ENCODE measurements around the gene CYP11A1. TPM values are rescaled to one million over a fixed set of nuclear protein-coding genes. Genes with fewer than 3 reads are reported as not detected.

The CYP11A1 gene
- polyA plus RNA-seq, 2 donors, result 2.3 to 5.7 TPM

DNA sequence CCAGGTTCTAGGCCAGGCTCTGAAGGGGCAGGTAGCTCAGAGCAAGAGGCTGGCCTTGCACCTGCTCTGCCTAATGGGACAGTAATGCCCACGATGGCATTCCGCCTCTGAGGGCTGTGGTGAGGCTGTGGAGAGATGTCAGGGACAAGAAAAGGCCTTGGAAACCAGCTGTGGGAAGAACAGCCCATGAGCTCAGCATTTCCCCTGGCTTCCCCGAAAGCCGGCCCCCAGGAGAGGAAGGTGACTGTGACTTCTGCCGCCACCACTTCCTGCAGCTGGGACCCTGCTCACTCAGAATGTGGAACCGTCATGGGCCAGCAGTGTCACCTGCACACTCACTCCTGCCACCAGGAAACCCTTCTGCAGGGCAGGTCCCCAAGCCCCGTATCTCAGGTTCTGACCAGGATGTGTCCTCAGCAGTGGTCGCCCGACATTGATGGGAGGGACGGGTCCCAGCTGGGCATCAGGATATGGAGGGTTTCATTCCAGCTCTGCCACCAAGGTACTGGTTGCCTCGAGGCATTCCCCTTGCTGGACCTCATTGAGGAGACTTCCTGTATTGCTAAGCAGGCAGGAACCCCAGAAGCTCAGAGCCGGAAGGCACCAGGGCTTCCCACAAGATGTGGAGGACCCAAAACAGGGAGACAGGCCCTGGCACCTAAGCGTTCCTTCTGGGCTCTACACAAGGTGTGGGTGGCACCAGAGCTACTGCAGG lies 35.6 kb upstream of the CYP11A1 start:
- Histone ChIP-seq H3K27ac (ENCODE audit: low read depth in 2 of 2, low read length in 1 of 2) (no peak overlapping the region), H3K36me3 (ENCODE audit: control insufficient read depth in 2 of 2, insufficient read depth in 2 of 2, low read length in 1 of 2) (no peaks in the 10 kb centered on the region), H3K27me3 (ENCODE audit: control insufficient read depth in 1 of 2, insufficient read depth in 2 of 2, low read length in 2 of 2) (no peaks in the 10 kb centered on the region), H3K9me3 (ENCODE audit: control insufficient read depth in 2 of 2, insufficient read depth in 1 of 2, low read depth in 1 of 2, low read length in 1 of 2) (no peaks in the 10 kb centered on the region), H3K4me3 (ENCODE audit: low read depth in 1 of 2, low read length in 2 of 2) (no peak overlapping the region), H3K4me1 (ENCODE audit: control insufficient read depth in 2 of 2, insufficient read depth in 2 of 2, low read length in 1 of 2) (peaks cover 3 to 6% of the 10 kb centered on the region in 2 donors)
- WGBS, 2 donors, result 66 to 69% methylated on average over 13 of the region's 13 CpGs

DNA sequence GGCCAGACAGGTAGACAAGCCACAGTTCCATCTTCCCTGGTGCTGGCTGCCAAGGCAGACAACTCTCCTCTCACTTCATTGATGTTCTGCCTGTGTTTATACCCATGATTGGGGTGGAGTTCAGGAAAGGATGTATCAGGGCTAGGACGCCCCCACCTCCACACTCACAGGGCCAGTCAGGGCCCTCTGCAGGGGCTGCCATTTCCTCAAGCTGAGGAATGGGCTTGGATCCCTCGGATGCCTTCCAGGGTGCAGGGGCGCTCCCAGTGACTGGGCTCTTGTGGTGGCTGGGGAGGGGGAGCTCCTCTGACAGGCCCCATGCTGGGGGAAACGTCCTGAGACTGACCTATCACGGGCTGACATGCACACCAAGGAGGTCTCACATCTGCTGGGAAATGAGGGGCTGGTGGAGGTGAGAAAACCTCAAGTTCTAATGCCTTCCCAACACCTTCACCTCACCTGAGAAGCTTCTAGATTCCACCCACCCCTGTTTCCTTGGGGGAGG lies 34.9 kb upstream of the CYP11A1 start:
- H3K4me1 ChIP-seq (ENCODE audit: control insufficient read depth in 2 of 2, insufficient read depth in 2 of 2, low read length in 1 of 2), result peaks cover 3 to 9% of the 10 kb centered on the region in 2 donors
- no peaks in the 10 kb centered on the region for H3K9me3 ChIP-seq (ENCODE audit: control insufficient read depth in 2 of 2, insufficient read depth in 1 of 2, low read depth in 1 of 2, low read length in 1 of 2)
- no peaks in the 10 kb centered on the region for H3K27me3 ChIP-seq (ENCODE audit: control insufficient read depth in 1 of 2, insufficient read depth in 2 of 2, low read length in 2 of 2)
- 71 to 76% methylated on average over 5 of the region's 5 CpGs for WGBS, 2 donors
- H3K36me3 ChIP-seq (ENCODE audit: control insufficient read depth in 2 of 2, insufficient read depth in 2 of 2, low read length in 1 of 2), result no peaks in the 10 kb centered on the region
- H3K27ac ChIP-seq (ENCODE audit: low read depth in 2 of 2, low read length in 1 of 2), result no peak overlapping the region
- no peak overlapping the region for H3K4me3 ChIP-seq (ENCODE audit: low read depth in 1 of 2, low read length in 2 of 2)

DNA sequence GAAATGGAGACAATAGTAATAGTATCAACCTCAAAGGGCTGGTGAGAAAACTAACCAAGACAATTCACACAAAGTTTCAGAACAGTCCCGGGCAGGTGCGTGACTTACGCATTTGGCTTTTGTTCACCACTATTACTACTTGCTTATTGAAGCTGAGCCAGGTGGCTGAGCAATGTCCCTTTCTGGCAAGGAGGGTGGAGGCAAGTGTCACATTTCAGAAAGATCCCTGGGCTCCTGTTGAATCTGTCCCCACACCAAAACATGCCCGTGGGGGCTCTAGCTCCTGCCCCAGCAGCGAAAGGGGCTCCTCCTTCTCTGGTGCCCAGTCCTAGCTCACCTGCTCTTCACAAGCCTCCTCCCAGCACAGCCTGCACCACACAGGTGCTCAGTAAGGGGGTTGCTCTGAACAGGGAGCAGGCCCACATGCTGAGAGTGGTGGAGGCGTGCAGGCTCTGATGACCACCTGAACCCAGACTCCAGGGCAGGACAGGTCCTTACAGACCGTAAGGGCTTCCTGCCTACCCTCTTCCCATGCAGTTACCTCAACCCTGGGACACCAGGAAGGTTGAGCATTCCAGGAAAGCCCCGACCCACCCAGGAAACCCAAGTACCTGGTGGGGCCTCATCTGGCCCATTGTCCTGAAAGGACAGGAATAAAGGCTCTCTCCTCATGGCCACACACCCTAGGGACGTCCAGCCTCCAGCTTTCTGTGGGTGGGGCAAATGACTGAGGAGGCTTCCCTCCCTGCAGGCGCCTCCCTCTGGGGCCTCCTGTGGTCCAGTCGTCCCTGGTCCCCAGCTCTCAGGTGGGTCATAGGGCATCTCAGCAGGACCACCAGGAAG lies 33.7 kb upstream of the CYP11A1 start:
- whole genome bisulfite sequencing, 2 donors, result 46 to 53% methylated on average over 11 of the region's 11 CpGs
- Histone ChIP-seq H3K9me3 (ENCODE audit: control insufficient read depth in 2 of 2, insufficient read depth in 1 of 2, low read depth in 1 of 2, low read length in 1 of 2) (no peaks in the 10 kb centered on the region), H3K36me3 (ENCODE audit: control insufficient read depth in 2 of 2, insufficient read depth in 2 of 2, low read length in 1 of 2) (no peaks in the 10 kb centered on the region), H3K27me3 (ENCODE audit: control insufficient read depth in 1 of 2, insufficient read depth in 2 of 2, low read length in 2 of 2) (no peaks in the 10 kb centered on the region), H3K4me3 (ENCODE audit: low read depth in 1 of 2, low read length in 2 of 2) (no peak overlapping the region), H3K27ac (ENCODE audit: low read depth in 2 of 2, low read length in 1 of 2) (peak overlapping the region in 1 of 2 donors; percentile 34), H3K4me1 (ENCODE audit: control insufficient read depth in 2 of 2, insufficient read depth in 2 of 2, low read length in 1 of 2) (peaks cover 3 to 11% of the 10 kb centered on the region in 2 donors)

DNA sequence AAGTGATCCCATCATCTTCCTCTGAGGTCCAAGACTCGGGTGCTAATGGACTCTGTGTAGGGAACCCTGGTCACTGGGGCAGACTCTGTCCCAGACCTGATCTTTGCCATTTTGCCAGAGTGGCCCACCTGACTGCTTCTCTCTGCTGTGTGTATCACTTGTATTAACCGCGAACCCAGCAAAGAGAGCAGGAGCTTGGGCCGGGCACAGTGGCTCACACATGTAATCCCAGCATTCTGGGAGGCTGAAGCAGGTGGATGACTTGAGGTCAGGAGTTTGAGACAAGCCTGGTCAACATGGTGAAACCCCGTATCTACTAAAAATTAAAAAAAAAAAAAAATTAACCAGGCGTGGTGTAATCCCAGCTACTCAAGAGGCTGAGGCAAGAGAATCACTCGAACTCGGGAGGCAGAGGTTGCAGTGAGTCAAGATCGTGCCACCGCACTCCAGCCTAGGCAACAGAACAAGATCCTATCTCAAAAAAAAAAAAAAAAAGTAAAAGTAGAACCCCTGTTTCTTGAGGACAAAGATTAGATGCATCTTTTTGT lies 32.9 kb upstream of the CYP11A1 start:
- H3K36me3 ChIP-seq (ENCODE audit: control insufficient read depth in 2 of 2, insufficient read depth in 2 of 2, low read length in 1 of 2), result no peaks in the 10 kb centered on the region
- H3K9me3 ChIP-seq (ENCODE audit: control insufficient read depth in 2 of 2, insufficient read depth in 1 of 2, low read depth in 1 of 2, low read length in 1 of 2), result no peaks in the 10 kb centered on the region
- no peak overlapping the region for H3K4me3 ChIP-seq (ENCODE audit: low read depth in 1 of 2, low read length in 2 of 2)
- no peak overlapping the region for H3K27ac ChIP-seq (ENCODE audit: low read depth in 2 of 2, low read length in 1 of 2)
- peaks cover 3 to 11% of the 10 kb centered on the region in 2 donors for H3K4me1 ChIP-seq (ENCODE audit: control insufficient read depth in 2 of 2, insufficient read depth in 2 of 2, low read length in 1 of 2)
- WGBS, 2 donors, result 74 to 76% methylated on average over 10 of the region's 10 CpGs
- H3K27me3 ChIP-seq (ENCODE audit: control insufficient read depth in 1 of 2, insufficient read depth in 2 of 2, low read length in 2 of 2), result no peaks in the 10 kb centered on the region

DNA sequence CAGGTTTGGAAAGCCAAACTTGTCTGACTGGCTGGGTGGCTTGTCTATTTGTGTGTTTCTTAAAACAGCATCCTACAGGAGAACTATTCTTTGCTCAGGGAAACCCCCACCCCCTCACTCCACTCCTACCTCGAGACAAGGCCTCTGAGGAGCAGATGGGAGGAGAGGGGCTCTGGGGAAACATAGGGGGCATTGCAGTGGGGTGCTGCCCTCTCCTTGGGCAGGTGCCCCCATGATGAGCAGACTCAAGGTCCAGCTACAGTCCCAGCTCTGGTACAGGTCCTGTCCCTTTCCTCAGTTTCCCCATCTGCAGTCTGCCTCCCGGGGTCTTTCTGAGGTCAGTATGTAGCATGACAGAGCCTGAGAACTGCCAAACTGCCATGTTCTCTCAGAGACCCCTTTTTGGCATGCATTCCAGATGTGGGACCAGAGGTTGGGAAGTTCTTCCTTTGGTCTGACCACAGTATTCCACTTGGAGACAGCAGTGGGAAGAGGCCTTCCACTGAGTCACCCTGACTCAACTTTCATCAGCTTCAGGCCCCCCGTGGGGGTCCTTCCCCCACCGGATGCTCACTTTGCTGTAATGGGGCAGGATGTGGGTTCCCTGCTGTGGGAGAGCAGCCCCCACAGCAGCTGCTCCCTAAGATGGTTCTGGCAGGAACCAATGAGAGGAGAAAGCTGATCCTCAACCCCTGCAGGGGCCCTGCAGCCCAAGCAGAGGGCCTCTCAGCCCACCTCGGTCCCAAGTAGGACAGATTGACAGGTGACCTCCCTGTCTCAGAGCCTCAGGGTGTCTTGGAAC lies 32.3 kb upstream of the CYP11A1 start:
- WGBS, 2 donors, result 28 to 32% methylated on average over 5 of the region's 5 CpGs
- Histone ChIP-seq H3K9me3 (ENCODE audit: control insufficient read depth in 2 of 2, insufficient read depth in 1 of 2, low read depth in 1 of 2, low read length in 1 of 2) (no peaks in the 10 kb centered on the region), H3K36me3 (ENCODE audit: control insufficient read depth in 2 of 2, insufficient read depth in 2 of 2, low read length in 1 of 2) (no peaks in the 10 kb centered on the region), H3K4me3 (ENCODE audit: low read depth in 1 of 2, low read length in 2 of 2) (no peak overlapping the region), H3K4me1 (ENCODE audit: control insufficient read depth in 2 of 2, insufficient read depth in 2 of 2, low read length in 1 of 2) (peaks cover 3 to 11% of the 10 kb centered on the region in 2 donors), H3K27ac (ENCODE audit: low read depth in 2 of 2, low read length in 1 of 2) (no peak overlapping the region), H3K27me3 (ENCODE audit: control insufficient read depth in 1 of 2, insufficient read depth in 2 of 2, low read length in 2 of 2) (no peaks in the 10 kb centered on the region)

DNA sequence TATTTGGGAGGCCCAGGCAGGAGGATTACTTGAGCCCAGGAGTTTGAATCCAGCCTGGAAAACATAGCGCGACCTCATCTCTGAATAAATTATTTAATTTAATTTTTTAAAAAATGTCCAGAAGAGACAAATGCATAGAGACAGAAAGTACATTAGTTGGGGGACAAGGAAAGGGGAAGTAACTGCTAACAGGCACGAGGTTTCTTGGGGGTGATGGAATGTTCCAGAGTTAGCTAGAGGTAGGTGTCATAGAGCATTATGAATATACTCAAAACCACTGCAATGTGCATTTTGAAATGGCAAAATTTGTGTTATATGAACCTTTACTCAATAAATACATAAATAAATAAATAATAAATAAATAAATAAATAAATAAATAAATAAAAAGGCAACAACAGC lies 31.7 kb upstream of the CYP11A1 start:
- no peaks in the 10 kb centered on the region for H3K9me3 ChIP-seq (ENCODE audit: control insufficient read depth in 2 of 2, insufficient read depth in 1 of 2, low read depth in 1 of 2, low read length in 1 of 2)
- H3K4me1 ChIP-seq (ENCODE audit: control insufficient read depth in 2 of 2, insufficient read depth in 2 of 2, low read length in 1 of 2), result peaks cover 3 to 11% of the 10 kb centered on the region in 2 donors
- no peak overlapping the region for H3K4me3 ChIP-seq (ENCODE audit: low read depth in 1 of 2, low read length in 2 of 2)
- WGBS, 2 donors, result 82 to 91% methylated on average over 3 of the region's 3 CpGs
- no peaks in the 10 kb centered on the region for H3K27me3 ChIP-seq (ENCODE audit: control insufficient read depth in 1 of 2, insufficient read depth in 2 of 2, low read length in 2 of 2)
- H3K36me3 ChIP-seq (ENCODE audit: control insufficient read depth in 2 of 2, insufficient read depth in 2 of 2, low read length in 1 of 2), result no peaks in the 10 kb centered on the region
- no peak overlapping the region for H3K27ac ChIP-seq (ENCODE audit: low read depth in 2 of 2, low read length in 1 of 2)

DNA sequence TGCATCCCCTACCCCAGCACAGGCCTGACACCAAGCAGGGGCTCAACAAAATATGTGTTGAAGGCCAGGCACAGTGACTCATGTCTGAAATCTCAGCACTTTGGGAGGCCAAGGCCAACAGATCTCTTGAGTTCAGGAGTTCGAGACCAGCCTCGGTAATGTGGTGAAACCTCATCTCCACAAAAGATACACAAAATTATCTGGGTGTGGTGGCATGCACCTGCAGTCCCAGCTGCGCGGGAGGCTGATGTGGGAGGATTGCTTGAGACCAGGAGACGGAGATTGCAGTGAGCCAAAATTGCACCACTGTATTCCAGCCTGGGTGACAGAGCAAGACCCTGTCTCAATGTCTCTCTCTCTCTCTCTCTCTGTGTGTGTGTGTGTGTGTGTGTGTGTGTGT lies 30.7 kb upstream of the CYP11A1 start:
- Histone ChIP-seq H3K4me1 (ENCODE audit: control insufficient read depth in 2 of 2, insufficient read depth in 2 of 2, low read length in 1 of 2) (peaks cover 3 to 11% of the 10 kb centered on the region in 2 donors), H3K27me3 (ENCODE audit: control insufficient read depth in 1 of 2, insufficient read depth in 2 of 2, low read length in 2 of 2) (no peaks in the 10 kb centered on the region), H3K27ac (ENCODE audit: low read depth in 2 of 2, low read length in 1 of 2) (no peak overlapping the region), H3K4me3 (ENCODE audit: low read depth in 1 of 2, low read length in 2 of 2) (no peak overlapping the region), H3K9me3 (ENCODE audit: control insufficient read depth in 2 of 2, insufficient read depth in 1 of 2, low read depth in 1 of 2, low read length in 1 of 2) (no peaks in the 10 kb centered on the region), H3K36me3 (ENCODE audit: control insufficient read depth in 2 of 2, insufficient read depth in 2 of 2, low read length in 1 of 2) (no peaks in the 10 kb centered on the region)
- 92% methylated on average over 5 of the region's 5 CpGs for WGBS, 2 donors

DNA sequence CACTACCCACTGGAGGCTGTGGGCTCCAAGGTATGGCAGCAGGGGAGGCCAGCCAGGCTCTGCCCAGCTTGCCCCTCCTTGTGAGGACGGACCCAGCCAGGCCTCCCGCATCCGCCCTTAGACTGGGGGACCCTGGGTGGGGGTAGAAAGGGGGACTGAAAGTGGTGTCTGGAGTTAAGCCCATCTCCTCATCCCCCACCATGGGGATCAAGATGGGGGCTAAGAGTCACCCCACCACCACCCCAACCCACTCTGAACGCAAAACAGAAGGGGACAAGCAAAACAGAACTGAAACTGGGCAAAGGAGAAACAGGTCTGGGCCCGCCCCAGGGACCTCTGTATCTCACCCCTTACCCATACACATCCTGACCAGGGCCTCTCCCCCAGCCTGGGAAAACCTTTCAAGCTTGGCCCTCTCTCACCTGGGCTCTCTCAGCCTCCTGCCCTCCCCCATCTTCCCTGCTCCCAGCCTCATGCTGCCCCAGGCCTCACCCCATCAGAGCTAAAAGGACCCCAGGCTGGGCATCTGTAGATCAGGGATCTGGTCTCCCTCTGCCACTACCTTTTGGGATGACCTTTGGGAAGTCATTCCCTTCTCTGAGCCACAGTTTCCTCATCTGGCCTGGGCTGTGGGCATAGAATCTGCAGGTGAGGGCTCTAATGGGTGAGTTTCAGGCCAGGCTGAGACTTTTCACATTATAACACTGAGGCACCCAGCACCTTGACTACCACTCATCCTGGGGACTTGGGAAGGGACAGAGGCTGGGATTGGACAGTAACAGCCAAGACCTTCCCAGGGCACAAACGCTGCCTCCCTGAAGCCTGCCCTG lies 30.0 kb upstream of the CYP11A1 start:
- WGBS, 2 donors, result 89 to 91% methylated on average over 6 of the region's 6 CpGs

More for the DNA sequence above, 30.0 kb upstream of the CYP11A1 start:
- H3K9me3 ChIP-seq (ENCODE audit: control insufficient read depth in 2 of 2, insufficient read depth in 1 of 2, low read depth in 1 of 2, low read length in 1 of 2), result no peaks in the 10 kb centered on the region
- no peaks in the 10 kb centered on the region for H3K36me3 ChIP-seq (ENCODE audit: control insufficient read depth in 2 of 2, insufficient read depth in 2 of 2, low read length in 1 of 2)
- H3K4me1 ChIP-seq (ENCODE audit: control insufficient read depth in 2 of 2, insufficient read depth in 2 of 2, low read length in 1 of 2), result peaks cover 3 to 11% of the 10 kb centered on the region in 2 donors
- no peak overlapping the region for H3K4me3 ChIP-seq (ENCODE audit: low read depth in 1 of 2, low read length in 2 of 2)
- H3K27ac ChIP-seq (ENCODE audit: low read depth in 2 of 2, low read length in 1 of 2), result no peak overlapping the region
- no peaks in the 10 kb centered on the region for H3K27me3 ChIP-seq (ENCODE audit: control insufficient read depth in 1 of 2, insufficient read depth in 2 of 2, low read length in 2 of 2)

Data from esophagus (tissue), 2 donors.